GM19099 (cell line): ENCODE measurements around the gene BCKDK.
A peak's percentile ranks its signal among the peaks of the same experiment; 100 is the strongest.

Source experiments
- POLR2A ChIP-seq: IDR thresholded peaks from 3 replicates; pipeline ENCODE4 v1.6.1; 2011; ENCODE audit warnings: low read depth; ENCODE audit not compliant: insufficient read length; ENCODE audit errors: extremely low read depth

BCKDK gene

DNA sequence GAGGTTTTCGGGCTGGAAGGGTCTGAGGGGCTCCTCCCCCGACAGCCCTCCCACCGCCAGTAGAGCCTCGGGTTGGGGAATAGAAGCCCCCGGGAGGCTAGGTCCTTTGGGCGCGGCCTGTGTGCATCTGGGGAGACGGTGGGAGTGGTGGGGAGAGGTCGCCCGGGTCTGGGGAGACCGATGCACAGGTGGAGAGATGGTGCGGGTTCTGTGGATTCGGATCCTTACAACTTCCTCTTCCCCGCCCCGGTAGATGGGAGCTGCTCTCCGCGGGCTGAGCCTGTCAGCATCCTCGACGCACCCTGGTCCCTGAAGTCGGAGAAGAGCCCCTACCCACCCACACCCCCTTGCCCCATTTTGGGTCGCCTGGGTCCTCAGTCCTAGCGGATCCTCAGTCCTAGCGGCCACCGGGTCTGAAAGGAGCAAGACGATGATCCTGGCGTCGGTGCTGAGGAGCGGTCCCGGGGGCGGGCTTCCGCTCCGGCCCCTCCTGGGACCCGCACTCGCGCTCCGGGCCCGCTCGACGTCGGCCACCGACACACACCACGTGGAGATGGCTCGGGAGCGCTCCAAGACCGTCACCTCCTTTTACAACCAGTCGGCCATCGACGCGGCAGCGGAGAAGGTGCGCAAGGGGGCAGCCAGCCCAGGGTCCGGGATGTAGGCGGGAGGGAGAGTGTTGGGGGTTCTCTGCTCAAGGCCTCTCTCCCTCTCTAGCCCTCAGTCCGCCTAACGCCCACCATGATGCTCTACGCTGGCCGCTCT, 790 bp downstream of the BCKDK start:
- TF ChIP-seq POLR2A: no peak

DNA sequence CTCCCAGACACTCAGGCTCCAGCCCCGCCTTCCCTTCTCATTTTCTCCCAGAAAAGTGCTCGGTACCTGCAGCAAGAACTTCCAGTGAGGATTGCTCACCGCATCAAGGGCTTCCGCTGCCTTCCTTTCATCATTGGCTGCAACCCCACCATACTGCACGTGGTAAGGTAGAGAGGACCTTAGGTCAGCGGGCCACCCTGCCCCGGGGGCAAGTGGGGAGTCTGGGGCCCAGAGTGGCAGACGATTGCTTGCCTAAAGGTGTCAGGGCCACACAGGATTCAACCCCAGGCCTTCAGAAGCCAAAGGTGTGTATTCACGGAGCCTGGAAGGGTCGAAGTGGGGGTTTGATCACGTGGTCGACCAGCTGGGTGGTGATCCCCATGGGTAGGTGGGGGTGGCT, 1.4 kb downstream of the BCKDK start:
- no peak for TF ChIP-seq POLR2A

DNA sequence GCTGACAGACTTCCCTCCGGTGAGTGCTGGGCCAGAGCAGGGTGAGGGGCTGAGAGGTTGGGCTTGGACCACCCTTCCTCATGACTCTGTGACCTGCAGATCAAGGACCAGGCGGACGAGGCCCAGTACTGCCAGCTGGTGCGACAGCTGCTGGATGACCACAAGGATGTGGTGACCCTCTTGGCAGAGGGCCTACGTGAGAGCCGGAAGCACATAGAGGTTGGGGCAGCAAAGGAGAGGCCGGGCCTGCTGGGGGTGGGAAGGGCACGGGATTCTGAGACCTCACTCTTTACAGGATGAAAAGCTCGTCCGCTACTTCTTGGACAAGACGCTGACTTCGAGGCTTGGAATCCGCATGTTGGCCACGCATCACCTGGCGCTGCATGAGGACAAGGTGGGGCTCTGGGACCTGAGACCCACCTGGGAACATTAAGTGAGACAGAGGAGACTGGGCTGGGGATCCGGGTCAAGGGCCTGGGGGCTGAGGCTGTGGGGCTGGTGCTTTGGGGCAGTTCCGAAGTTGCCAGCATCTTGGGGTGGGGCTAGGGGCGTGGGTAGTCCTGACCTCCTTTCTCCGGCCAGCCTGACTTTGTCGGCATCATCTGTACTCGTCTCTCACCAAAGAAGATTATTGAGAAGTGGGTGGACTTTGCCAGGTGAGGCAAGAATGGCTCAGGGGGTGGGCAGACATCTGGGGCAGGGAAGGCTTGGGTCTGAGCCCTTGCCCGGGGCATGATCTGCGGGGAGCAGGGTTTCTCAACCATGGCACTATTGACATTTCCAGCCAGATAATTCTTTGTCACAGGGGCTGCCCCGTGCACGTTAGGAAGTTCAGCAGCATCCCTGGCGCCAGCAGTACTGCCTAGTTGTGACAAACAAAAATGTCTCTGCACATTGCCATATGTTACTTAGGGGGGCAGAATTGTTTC, 2.2 kb downstream of the BCKDK start:
- TF ChIP-seq POLR2A: no peak

DNA sequence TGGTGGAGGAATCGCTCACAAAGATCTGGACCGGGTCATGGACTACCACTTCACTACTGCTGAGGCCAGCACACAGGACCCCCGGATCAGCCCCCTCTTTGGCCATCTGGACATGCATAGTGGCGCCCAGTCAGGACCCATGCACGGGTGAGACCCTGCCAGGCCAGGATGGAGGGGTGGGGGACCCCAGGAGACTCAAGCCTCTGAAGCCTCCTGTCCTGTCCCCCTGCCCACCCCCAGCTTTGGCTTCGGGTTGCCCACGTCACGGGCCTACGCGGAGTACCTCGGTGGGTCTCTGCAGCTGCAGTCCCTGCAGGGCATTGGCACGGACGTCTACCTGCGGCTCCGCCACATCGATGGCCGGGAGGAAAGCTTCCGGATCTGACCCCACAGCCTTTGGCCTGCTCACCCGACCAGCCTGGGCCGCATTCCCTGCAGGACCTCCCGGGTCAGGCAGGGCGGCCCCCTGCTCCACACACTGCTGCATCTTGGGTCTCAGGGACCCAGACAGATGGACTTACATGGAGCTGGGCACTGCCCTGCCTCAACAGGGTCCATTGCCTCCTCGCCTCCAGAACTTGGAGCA, 3.8 kb downstream of the BCKDK start:
- no peak for TF ChIP-seq POLR2A

DNA sequence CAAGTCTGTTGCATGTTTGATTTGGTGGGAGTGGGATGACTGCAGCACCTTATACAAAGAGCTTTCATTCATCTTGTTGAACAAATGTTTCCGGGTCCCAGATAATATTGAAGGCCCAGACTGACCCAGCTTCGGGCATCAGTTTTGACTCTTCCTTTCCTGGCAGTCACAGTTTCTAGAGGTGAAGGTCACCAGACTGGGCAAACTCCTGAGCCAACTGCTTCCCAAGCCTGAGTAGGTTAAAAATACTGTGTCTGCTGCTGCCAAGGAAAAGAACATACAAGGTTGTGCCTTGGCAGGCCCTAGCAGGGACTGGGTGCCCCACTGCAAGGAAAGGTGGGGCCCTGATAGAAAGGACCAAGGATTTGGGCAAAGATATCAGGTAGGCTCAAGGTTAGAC, 4.5 kb downstream of the BCKDK start:
- TF ChIP-seq POLR2A: no peak

DNA sequence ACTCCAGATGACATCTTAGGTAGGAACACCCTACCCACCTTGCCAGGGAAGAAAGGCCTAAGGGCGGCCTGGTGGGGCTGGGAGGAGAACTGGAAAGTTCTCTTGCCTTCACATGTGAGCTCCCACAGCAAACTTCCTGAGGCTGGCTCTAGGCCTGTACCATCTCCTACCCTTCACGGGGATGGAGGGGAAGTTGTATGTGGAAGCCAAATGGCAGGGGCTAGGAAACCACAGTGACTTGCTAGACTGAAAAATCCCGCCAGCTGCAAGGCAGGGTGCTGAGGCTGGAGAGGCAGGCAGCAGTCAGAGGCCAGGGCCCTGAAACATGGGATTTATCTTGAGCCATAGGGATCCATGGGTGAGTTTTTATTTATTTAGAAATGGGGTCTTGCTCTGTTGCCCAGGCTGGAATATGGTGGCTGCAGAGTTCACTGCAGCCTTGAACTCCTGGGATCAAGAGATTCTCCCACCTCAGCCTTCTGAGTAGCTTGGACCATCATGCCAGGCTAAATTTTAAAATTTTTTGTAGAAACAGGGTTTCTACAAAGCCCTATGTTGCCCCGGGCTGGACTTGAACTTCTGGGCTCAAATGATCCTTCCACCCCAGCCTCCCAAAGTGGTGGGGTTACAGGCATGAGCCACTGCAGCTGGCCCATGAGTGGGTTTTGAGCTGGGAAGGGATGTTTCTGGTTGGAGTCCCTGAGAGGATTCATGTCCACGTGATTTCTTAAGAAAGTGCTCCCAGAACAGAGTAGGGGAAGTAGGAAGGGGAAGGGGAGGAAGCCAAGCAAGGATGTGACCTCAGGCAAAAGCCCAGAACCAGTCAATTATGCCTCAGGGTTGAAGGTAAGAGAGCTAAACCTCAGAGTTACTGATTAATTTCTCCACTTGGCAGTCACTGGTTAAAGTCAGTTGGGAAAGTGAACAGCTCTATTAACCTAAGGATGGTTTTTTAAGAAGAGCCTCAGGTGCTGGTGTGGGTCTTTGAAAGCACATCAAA, 5.2 kb downstream of the BCKDK start:
- no peak for TF ChIP-seq POLR2A

DNA sequence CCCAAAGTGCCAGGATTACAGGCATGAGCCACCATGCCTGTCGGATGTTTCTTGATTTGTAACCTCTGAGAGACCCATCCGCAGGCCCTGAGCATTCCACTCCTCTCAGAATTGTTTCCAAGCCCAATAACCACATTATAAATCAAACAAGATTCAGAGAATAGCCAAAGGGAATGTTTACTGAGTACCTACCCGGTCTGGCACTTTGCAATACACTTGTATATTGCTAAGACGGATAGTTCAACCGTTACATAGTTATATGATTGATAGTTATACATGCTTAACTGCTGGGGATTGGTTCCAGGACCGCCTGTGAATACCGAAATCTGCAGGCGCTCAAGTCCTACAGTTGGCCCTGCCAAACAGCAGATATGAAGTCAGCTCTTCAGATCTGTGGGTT, 6.3 kb downstream of the BCKDK start:
- TF ChIP-seq POLR2A: no peak

DNA sequence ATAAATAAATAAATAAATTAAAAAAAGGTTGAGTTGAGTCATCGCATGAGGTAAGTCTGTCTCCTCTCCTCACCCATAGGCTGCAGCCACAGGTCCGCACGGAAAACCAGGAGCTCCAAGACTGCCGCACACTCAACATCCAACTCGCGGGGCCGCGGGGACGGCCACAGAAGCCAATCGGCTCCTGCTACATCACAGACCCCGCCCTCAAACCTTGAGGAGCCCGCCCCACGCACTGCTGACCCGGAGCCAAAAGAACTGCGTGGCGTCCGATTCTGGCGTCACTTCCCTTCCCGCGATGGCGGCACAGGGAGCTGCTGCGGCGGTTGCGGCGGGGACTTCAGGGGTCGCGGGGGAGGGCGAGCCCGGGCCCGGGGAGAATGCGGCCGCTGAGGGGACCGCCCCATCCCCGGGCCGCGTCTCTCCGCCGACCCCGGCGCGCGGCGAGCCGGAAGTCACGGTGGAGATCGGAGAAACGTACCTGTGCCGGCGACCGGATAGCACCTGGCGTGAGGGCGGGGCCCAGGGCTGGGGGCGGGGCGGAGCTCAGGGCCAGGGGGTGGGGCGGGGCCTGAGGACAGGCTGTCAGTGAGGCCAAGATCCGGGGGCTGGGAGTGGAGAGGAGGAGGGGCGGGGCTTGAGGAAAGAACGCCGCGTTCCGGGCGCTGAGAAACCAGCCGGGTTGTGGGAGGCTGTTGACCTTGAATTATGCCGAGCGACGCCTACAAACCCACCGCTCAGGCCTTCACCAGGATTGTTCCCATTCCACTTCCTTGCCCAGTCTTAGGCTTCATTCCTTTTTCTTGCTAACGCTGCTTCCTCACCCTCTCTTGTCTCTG, 9.4 kb downstream of the BCKDK start, which contains the start of gene KAT8:
Gene KAT8 (plus strand): TSS at position 281 of the 839 bp plus-strand sequence. CDS start 18 bp downstream, at position 299.
- TF ChIP-seq POLR2A: peak; percentile 92

DNA sequence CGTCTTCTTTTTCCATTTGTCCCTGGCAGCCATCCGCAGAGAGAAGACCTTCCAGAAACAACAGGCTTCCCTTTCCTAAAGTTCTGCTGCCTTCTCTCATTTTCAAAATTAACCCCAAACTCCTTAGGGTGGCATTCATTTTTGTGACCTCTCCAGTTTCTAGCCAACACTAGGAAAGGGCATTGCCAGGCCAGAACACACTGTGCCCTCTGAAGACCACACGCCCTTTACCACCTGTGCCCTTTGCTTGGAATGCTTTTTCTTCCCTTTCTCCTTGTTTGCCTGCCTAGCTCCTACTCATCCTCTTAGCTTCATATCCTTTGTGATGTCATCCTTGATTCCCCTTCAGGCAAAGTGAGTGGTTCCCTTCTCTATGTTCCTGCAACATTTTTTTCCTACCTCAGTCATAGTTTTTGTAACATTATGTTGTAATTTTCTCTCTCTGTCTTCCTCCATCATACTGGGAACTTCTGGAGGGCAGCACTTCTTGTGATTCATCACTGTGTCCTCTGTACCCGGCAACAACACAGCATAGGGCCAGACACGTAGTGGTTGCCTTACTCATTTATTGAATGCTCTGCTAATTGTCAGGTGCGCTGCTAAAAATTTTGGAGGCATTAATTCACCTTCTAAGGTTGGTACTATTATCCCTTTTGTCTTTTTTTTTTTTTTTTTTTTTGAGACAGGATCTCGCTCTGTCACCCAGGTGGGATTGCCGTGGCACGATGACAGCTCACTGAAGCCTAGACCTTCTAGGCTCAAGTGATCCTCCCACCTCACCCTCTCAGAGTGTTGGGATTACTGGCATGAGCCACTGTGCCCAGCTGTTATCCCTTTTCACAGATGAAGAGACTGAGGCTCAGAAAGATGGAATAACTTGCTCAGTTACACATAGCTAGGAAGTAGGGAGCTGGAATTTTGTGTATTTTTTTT, 10.3 kb downstream of the BCKDK start:
- TF ChIP-seq POLR2A: no peak

DNA sequence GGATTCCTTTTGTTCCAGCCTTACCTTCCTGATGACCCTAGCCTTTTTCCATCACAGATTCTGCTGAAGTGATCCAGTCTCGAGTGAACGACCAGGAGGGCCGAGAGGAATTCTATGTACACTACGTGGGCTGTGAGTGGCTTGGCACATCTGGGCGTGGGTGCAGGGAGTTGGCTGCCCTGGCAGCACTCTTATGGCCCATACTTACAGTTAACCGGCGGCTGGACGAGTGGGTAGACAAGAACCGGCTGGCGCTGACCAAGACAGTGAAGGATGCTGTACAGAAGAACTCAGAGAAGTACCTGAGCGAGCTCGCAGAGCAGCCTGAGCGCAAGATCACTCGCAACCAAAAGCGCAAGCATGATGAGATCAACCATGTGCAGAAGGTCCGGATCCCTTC, 11.9 kb downstream of the BCKDK start:
- no peak for TF ChIP-seq POLR2A

DNA sequence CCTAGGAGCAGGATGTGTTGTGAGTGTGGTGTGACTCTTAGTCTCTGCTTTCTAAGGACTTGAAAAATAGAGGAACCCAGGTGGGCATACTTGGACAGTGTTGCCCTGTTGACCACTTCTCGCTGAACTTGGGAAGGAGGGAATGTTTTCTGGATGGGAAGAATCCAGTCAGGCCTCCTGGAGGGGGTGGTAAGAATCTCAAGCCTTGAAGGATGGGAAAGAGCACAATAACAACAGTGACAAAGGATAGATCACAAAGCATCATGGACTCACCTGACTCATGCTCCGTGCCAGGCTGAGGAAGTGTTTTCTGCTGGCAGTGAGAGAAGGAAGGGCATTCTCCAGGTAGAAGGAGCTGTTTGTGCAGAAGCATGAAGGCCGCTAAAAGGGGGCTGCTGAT, 17.7 kb downstream of the BCKDK start:
- no peak for TF ChIP-seq POLR2A

DNA sequence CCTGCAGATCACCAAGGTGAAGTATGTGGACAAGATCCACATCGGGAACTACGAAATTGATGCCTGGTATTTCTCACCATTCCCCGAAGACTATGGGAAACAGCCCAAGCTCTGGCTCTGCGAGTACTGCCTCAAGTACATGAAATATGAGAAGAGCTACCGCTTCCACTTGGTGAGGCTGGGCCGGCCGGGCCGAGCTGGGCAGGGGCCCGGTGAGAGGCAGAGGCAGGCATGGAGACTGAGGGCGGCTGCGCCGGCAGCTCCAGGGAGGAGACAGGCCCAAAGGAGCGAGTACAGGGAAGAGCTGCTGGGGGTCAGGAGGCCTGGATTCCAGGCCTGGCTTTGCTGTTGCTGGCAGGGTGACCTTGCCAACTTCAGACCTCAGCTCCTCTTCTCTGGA, 19.0 kb downstream of the BCKDK start:
- no peak for TF ChIP-seq POLR2A
